Skeletal muscle tissue (tissue), 4 donors: Measurements from ENCODE around the gene PDE2A. TPM values are rescaled to one million over a fixed set of nuclear protein-coding genes. Genes with fewer than 3 reads are reported as not detected.

Source experiments
- H3K27ac ChIP-seq: one replicate; pipeline ENCODE4 v1.7.0; 2013; ENCODE audit warnings: mild to moderate bottlenecking, low read depth, low read length, inconsistent platforms
- H3K27me3 ChIP-seq, 3 donors: one replicate each; pipeline ENCODE4 v1.7.0; 2013; ENCODE audit warnings: low read length in 3 of 3; ENCODE audit not compliant: control insufficient read depth in 3 of 3, insufficient read depth in 3 of 3
- H3K36me3 ChIP-seq, 3 donors: one replicate each; pipeline ENCODE4 v1.7.0; 2013; ENCODE audit warnings: low read length in 3 of 3; ENCODE audit not compliant: control insufficient read depth in 3 of 3, insufficient read depth in 3 of 3
- H3K4me1 ChIP-seq, 3 donors: one replicate each; pipeline ENCODE4 v1.7.0; 2013; ENCODE audit warnings: low read length in 3 of 3, mild to moderate bottlenecking in 3 of 3; ENCODE audit not compliant: control insufficient read depth in 3 of 3, insufficient read depth in 3 of 3
- H3K4me3 ChIP-seq, 3 donors: one replicate each; pipeline ENCODE4 v1.7.0; 2013; ENCODE audit warnings: low read length in 3 of 3
- H3K9ac ChIP-seq, 3 donors: one replicate each; pipeline ENCODE4 v1.7.0; 2013; ENCODE audit warnings: low read length in 3 of 3, mild to moderate bottlenecking in 3 of 3, moderate library complexity in 2 of 3, low read depth in 1 of 3
- H3K9me3 ChIP-seq, 3 donors: one replicate each; pipeline ENCODE4 v1.7.0; 2013; ENCODE audit warnings: low read length in 3 of 3; ENCODE audit not compliant: control insufficient read depth in 3 of 3
- total RNA-seq: library from RNA; depleted of rRNA; stranded (reverse); fragments of >200 nt; gene quantifications from one replicate; pipeline ENCODE4 v1.2.3, GENCODE V29; 2014
- donor health status: Osteomylitis.

PDE2A gene
- total RNA-seq, 1 donor from 2014 or later, result 12.0 TPM

- H3K36me3 ChIP-seq, result no peaks in the 10 kb centered on the region
- H3K9ac ChIP-seq, result peak overlapping the region in 1 of 3 donors; percentile 1
- H3K9me3 ChIP-seq, result no peaks in the 10 kb centered on the region
- peaks cover 38 to 52% (median 52%) of the 10 kb centered on the region in 3 donors for H3K4me1 ChIP-seq
- no peaks in the 10 kb centered on the region for H3K27me3 ChIP-seq
- H3K4me3 ChIP-seq, result no peak overlapping the region
- peak overlapping the region; percentile 59 for H3K27ac ChIP-seq
Measured at GRCh38 chr11:72624496-72625201, 49.6 kb downstream of the PDE2A start.

GRCh38 chr11:72623052-72623451, 51.2 kb downstream of the PDE2A start:
- Histone ChIP-seq H3K27me3 (no peaks in the 10 kb centered on the region), H3K36me3 (no peaks in the 10 kb centered on the region), H3K27ac (no peak overlapping the region), H3K4me3 (no peak overlapping the region), H3K9me3 (no peaks in the 10 kb centered on the region), H3K9ac (no peak overlapping the region), H3K4me1 (peaks cover 27 to 47% (median 42%) of the 10 kb centered on the region in 3 donors)

- Histone ChIP-seq H3K36me3 (no peaks in the 10 kb centered on the region), H3K27ac (no peak overlapping the region), H3K4me1 (peaks cover 23 to 47% (median 40%) of the 10 kb centered on the region in 3 donors), H3K4me3 (no peak overlapping the region), H3K27me3 (no peaks in the 10 kb centered on the region), H3K9me3 (no peaks in the 10 kb centered on the region), H3K9ac (no peak overlapping the region)
Measured at GRCh38 chr11:72621008-72621610, 53.1 kb downstream of the PDE2A start.

DNA sequence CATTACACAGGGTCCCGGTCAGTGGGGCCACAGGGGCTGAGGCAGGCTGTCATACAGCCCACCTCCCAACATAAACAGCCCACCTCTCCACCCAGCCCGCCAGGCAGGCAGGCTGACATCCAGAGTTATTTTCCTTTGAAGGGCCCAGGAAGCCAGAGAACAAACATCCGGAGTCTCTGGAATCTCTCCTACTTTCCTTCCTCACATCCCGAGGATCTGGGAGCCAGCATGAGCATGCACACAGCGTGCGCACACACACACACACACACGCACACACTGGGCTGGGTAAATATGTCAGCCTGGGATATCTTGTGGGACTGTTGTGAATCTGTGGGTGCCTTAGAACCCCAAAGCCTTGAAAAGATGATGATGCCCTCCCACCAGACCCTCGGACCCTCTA, 55.4 kb downstream of the PDE2A start:
- Histone ChIP-seq H3K4me3 (no peak overlapping the region), H3K4me1 (peaks cover 14 to 41% (median 28%) of the 10 kb centered on the region in 3 donors), H3K27me3 (peaks cover 0 to 8% (median under 1%) of the 10 kb centered on the region in 3 donors), H3K36me3 (no peaks in the 10 kb centered on the region), H3K9me3 (no peaks in the 10 kb centered on the region), H3K27ac (no peak overlapping the region), H3K9ac (no peak overlapping the region)

- Histone ChIP-seq H3K4me3 (no peak overlapping the region), H3K27ac (peak overlapping the region; percentile 49), H3K27me3 (peaks cover 0 to 9% (median 3%) of the 10 kb centered on the region in 3 donors), H3K4me1 (peaks cover 14 to 42% (median 29%) of the 10 kb centered on the region in 3 donors), H3K9ac (peak overlapping the region in 2 of 3 donors; percentile 10 to 50), H3K36me3 (no peaks in the 10 kb centered on the region), H3K9me3 (no peaks in the 10 kb centered on the region)
Measured at GRCh38 chr11:72617080-72617762, 57.0 kb downstream of the PDE2A start.

DNA sequence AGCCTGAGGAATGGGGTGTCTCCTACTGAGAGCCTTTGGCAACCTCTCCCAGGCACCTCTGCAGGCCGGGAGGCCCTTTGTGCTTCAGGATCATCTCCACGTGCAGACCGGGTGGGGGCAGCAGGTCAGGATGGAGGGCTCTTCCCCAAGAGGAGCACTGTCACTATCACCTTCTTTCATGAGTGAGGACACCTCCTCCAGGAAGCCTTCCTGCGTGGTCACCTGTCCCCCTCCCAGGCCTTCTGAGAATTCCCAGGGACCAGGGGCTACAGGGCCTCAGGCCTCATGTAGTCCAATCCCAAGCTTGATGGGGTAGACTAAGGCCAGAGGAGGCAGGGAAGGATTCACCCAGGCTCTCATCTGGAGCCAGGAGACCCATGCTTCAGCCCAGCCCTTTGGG, 57.6 kb downstream of the PDE2A start:
- Histone ChIP-seq H3K27me3 (peaks cover 0 to 9% (median 3%) of the 10 kb centered on the region in 3 donors), H3K36me3 (no peaks in the 10 kb centered on the region), H3K4me3 (no peak overlapping the region), H3K9me3 (no peaks in the 10 kb centered on the region), H3K27ac (peak overlapping the region; percentile 49), H3K9ac (no peak overlapping the region), H3K4me1 (peaks cover 14 to 42% (median 29%) of the 10 kb centered on the region in 3 donors)

DNA sequence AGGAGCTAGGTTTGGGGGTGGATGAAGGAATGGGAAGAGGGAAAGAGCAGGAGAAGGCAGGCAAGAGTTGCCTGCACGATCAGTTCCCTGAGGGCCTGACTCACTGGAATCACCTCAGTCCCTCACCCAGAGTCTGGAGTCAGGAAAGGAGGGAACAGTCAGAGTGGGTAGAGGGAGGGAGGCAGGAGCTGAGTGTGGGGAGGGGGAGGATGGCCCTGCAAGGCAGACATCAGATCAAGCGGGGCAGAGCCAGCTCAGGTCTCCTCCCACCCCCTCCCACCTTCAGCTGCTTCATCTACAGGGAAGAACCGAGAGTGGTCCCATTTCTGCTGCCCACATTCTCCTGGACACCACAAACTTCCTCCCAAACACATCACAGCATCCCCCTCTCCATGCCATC, 58.9 kb downstream of the PDE2A start:
- H3K9me3 ChIP-seq, result no peaks in the 10 kb centered on the region
- H3K27ac ChIP-seq, result no peak overlapping the region
- no peak overlapping the region for H3K4me3 ChIP-seq
- no peaks in the 10 kb centered on the region for H3K36me3 ChIP-seq
- H3K27me3 ChIP-seq, result peaks cover 0 to 9% (median 3%) of the 10 kb centered on the region in 3 donors
- H3K9ac ChIP-seq, result no peak overlapping the region
- peaks cover 14 to 42% (median 29%) of the 10 kb centered on the region in 3 donors for H3K4me1 ChIP-seq

GRCh38 chr11:72614381-72614780, 59.8 kb downstream of the PDE2A start:
- peaks cover 14 to 45% (median 29%) of the 10 kb centered on the region in 3 donors for H3K4me1 ChIP-seq
- H3K27ac ChIP-seq, result no peak overlapping the region

GRCh38 chr11:72613977-72614376, 60.2 kb downstream of the PDE2A start:
- H3K36me3 ChIP-seq, result no peaks in the 10 kb centered on the region
- H3K9me3 ChIP-seq, result no peaks in the 10 kb centered on the region
- no peak overlapping the region for H3K9ac ChIP-seq
- H3K27ac ChIP-seq, result no peak overlapping the region
- no peak overlapping the region for H3K4me3 ChIP-seq
- H3K27me3 ChIP-seq, result peaks cover 0 to 9% (median 3%) of the 10 kb centered on the region in 3 donors
- H3K4me1 ChIP-seq, result peaks cover 14 to 46% (median 29%) of the 10 kb centered on the region in 3 donors

More at GRCh38 chr11:72614381-72614780, 59.8 kb downstream of the PDE2A start:
- Histone ChIP-seq H3K9ac (no peak overlapping the region), H3K27me3 (peaks cover 0 to 9% (median 3%) of the 10 kb centered on the region in 3 donors), H3K9me3 (no peaks in the 10 kb centered on the region), H3K4me3 (no peak overlapping the region), H3K36me3 (no peaks in the 10 kb centered on the region)

DNA sequence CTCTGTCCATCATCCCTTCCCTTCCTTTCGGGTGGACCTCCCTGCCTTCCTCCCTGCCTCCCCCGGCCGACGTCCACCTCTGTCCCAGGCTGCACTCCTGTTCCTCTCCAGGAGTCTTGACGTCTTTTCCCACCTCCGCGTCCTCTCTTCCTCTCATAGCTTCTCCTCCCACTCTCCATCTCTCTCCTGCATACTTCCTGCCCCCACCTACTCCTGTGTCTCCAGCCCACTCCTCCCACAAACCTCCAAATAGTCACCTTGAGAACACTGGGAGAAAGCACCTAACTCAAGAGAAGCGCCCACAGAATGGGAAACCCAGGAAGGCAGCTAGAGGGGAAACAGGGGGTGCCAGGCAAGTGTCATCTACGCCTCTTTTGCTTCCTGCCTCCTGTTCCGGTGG, 60.8 kb downstream of the PDE2A start:
- H3K27me3 ChIP-seq, result peaks cover 0 to 9% (median 3%) of the 10 kb centered on the region in 3 donors
- no peaks in the 10 kb centered on the region for H3K36me3 ChIP-seq
- H3K4me1 ChIP-seq, result peaks cover 14 to 42% (median 29%) of the 10 kb centered on the region in 3 donors
- H3K27ac ChIP-seq, result no peak overlapping the region
- H3K9me3 ChIP-seq, result no peaks in the 10 kb centered on the region
- H3K9ac ChIP-seq, result no peak overlapping the region
- no peak overlapping the region for H3K4me3 ChIP-seq
